ENCODE results near the gene NUDT13. TPM values are rescaled to one million over a fixed set of nuclear protein-coding genes. Genes with fewer than 3 reads are reported as not detected.

Gene NUDT13
- total and polyA plus RNA-seq, 9 of the 15 experiments (the other 6 are each of a cell fraction or from before 2014, with no cell fraction given): 4.7 to 11.1 (median 5.6) TPM

- TF ChIP-seq RBBP5 (IDR thresholded peaks at IDR 0.05; ENCODE audit: borderline replicate concordance, insufficient read depth, low read length, poor library complexity, severe bottlenecking) (peak; percentile 73), ASH1L (IDR thresholded peaks at IDR 0.05; ENCODE audit: borderline replicate concordance, low read depth, partially characterized antibody) (no peak), POLR3A (IDR thresholded peaks at IDR 0.05; ENCODE audit: borderline replicate concordance, extremely low read depth, insufficient read depth, insufficient read length) (no peak), FOXK2 (conservative IDR thresholded peaks at IDR 0.05 in 1 of 2, IDR thresholded peaks at IDR 0.05 in 1 of 2; ENCODE audit: low read depth in 2 of 2) (peak in 1 of 2 experiments; percentile 2; a peak in 1 of 4 replicates), ZC3H4 (CRISPR knock-in tag; IDR thresholded peaks at IDR 0.05; ENCODE audit: borderline replicate concordance) (peak; percentile 92; the same call in 1 of the 2 replicates), ARNT (IDR thresholded peaks at IDR 0.05) (no peak), CREB1 (IDR thresholded peaks at IDR 0.05) (peak; percentile 74), CREB1 (CRISPR knock-in tag; IDR thresholded peaks at IDR 0.05) (peak; percentile 81; the same call in 1 of the 2 replicates), NONO (IDR thresholded peaks at IDR 0.05; ENCODE audit: low read depth in 2 of 2, low read length in 1 of 2) (peak in 1 of 2 experiments; percentile 98; a peak in 3 of 4 replicates), ZBTB1 (CRISPR knock-in tag; IDR thresholded peaks at IDR 0.05; ENCODE audit: borderline replicate concordance, low read depth) (peak; percentile 68), MAFF (IDR thresholded peaks at IDR 0.05; ENCODE audit: low read length) (no peak), CXXC5 (CRISPR knock-in tag; IDR thresholded peaks at IDR 0.05) (peak; percentile 78), NFIC (IDR thresholded peaks at IDR 0.05) (peak; percentile 52), ZNF121 (CRISPR knock-in tag; conservative IDR thresholded peaks at IDR 0.05) (no peak), PHF20 (IDR thresholded peaks at IDR 0.05; ENCODE audit: partially characterized antibody) (peak; percentile 75), RFX7 (CRISPR knock-in tag; IDR thresholded peaks at IDR 0.05) (no peak), ZNF318 (IDR thresholded peaks at IDR 0.05; ENCODE audit: borderline replicate concordance in 1 of 2, low read depth in 1 of 2) (no peak)
- TF ChIP-seq, protein P1, sequence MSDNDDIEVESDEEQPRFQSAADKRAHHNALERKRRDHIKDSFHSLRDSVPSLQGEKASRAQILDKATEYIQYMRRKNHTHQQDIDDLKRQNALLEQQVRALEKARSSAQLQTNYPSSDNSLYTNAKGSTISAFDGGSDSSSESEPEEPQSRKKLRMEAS (CRISPR knock-in tag; IDR thresholded peaks at IDR 0.05): peak; percentile 79
Measured at GRCh38 chr10:73096449-73097304, 13.6 kb upstream of the NUDT13 start, which contains the start of gene P4HA1 (continued).

Measured in K562 (cell line).